ENCODE data around the gene FAM131B.

DNA sequence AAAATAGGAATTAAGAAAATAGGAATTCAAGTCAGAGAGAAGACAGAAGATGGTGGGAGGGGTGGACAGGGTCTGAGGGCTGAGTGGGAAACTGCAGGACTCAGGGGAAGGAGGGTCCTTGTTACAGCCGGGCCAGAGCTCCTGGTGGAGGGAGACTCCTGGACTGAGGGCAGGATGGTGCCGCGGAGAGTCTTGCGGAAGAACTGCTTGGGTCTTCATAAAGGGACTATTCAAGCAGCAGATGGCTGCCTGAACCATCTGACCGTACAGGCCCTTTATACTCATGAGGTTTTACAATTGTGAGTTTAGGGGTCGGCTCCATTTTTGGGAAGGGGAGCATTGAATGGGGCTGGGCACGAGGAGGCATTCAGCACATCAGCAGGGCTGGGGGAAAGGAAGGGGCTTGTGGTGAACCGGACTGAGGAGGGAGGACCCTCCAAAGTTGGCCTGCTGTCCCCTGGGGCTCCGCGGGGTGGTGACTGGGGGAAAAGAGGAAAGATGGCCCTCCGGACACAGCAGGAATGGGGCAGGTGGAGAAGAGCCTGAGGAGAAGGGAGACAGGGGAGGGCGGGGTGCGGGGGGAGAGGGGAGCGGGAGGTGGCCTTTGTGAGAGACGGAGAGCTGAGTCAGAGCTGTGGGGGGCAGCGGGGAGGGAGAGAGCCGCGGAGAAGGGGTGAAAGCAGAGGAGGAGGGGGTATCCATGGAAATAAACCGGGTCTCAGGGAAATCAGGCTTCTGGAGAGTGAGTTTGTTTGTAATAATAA lies 1.5 kb downstream of the FAM131B start:
- TF ChIP-seq, protein P1, sequence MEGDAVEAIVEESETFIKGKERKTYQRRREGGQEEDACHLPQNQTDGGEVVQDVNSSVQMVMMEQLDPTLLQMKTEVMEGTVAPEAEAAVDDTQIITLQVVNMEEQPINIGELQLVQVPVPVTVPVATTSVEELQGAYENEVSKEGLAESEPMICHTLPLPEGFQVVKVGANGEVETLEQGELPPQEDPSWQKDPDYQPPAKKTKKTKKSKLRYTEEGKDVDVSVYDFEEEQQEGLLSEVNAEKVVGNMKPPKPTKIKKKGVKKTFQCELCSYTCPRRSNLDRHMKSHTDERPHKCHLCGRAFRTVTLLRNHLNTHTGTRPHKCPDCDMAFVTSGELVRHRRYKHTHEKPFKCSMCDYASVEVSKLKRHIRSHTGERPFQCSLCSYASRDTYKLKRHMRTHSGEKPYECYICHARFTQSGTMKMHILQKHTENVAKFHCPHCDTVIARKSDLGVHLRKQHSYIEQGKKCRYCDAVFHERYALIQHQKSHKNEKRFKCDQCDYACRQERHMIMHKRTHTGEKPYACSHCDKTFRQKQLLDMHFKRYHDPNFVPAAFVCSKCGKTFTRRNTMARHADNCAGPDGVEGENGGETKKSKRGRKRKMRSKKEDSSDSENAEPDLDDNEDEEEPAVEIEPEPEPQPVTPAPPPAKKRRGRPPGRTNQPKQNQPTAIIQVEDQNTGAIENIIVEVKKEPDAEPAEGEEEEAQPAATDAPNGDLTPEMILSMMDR (IDR thresholded peaks at IDR 0.05), result no peak
- no peak for TF ChIP-seq ZFX (IDR thresholded peaks at IDR 0.05; ENCODE audit: borderline replicate concordance)
